ENCODE measurements around the gene PRM3.

The PRM3 gene

GRCh38 chr16:11270602-11271162 lies 2.7 kb downstream of the PRM3 start:
- H2AFZ ChIP-seq (ENCODE audit: low read depth) = no peak overlapping the region
- no peaks in the 10 kb centered on the region for H3K36me3 ChIP-seq (ENCODE audit: insufficient read depth)
- H4K20me1 ChIP-seq (ENCODE audit: insufficient read depth) = no peaks in the 10 kb centered on the region
- no peak overlapping the region for H3K4me2 ChIP-seq
- no peak overlapping the region for H3K9ac ChIP-seq
- no peak overlapping the region for H3K27ac ChIP-seq
- TF ChIP-seq CTCF (conservative IDR thresholded peaks at IDR 0.05; ENCODE audit: low read depth, low read length) = no peak
- no peaks in the 10 kb centered on the region for H3K4me1 ChIP-seq (ENCODE audit: low read depth, poor library complexity, severe bottlenecking)
- peaks cover 7% of the 10 kb centered on the region; the same call in 1 of the 2 replicates for H3K27me3 ChIP-seq (ENCODE audit: insufficient read depth, low read depth)
- no peak overlapping the region for H3K4me3 ChIP-seq (IDR thresholded peaks at IDR 0.05; ENCODE audit: insufficient read depth, low read depth, low read length)
- H3K79me2 ChIP-seq (ENCODE audit: insufficient read depth, low read depth) = no peaks in the 10 kb centered on the region

- Histone ChIP-seq H3K27ac (no peak within 1 kb of the TSS), H3K4me2 (no peak within 1 kb of the TSS), H3K4me3 (IDR thresholded peaks at IDR 0.05; ENCODE audit: insufficient read depth, low read depth, low read length) (no peak within 1 kb of the TSS), H3K4me1 (ENCODE audit: low read depth, poor library complexity, severe bottlenecking) (no peaks in the 10 kb centered on the region), H3K79me2 (ENCODE audit: insufficient read depth, low read depth) (no peaks in the 10 kb centered on the region), H2AFZ (ENCODE audit: low read depth) (no peak within 1 kb of the TSS), H3K9ac (no peak within 1 kb of the TSS), H3K27me3 (ENCODE audit: insufficient read depth, low read depth) (peaks cover 4% of the 10 kb centered on the region; the same call in 1 of the 2 replicates), H4K20me1 (ENCODE audit: insufficient read depth) (no peaks in the 10 kb centered on the region), H3K36me3 (ENCODE audit: insufficient read depth) (no peaks in the 10 kb centered on the region)
- no peak for TF ChIP-seq CTCF (conservative IDR thresholded peaks at IDR 0.05; ENCODE audit: low read depth, low read length)
Observed at GRCh38 chr16:11268921-11269375, 4.5 kb downstream of the PRM3 start, which contains the start of gene TNP2. Gene TNP2 (minus strand): TSS chr16:11269325. CDS start chr16:11269262, 63 bp downstream.

DNA sequence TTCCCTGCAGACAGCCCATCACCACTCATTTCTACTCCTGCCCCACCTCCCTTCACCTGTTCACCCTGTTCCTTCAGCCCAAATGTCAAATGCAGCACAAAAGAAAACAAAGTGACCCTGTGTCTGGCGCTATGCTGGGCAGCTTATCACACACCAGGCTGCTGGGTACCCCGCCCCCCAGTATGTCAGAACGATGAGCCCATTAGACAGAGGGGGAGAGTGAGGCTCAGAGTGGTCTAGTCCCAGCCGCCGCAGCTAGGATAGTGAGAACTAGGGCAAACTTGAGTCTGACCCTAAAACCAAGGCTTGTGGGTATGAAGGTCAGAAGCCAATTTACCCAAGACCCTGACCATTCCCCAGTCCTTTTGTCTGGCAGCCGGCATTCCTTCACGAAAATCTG lies 8.3 kb downstream of the PRM3 start:
- no peaks in the 10 kb centered on the region for H3K79me2 ChIP-seq (ENCODE audit: insufficient read depth, low read depth)
- H2AFZ ChIP-seq (ENCODE audit: low read depth) = no peak overlapping the region
- H3K9ac ChIP-seq = no peak overlapping the region
- no peaks in the 10 kb centered on the region for H3K4me1 ChIP-seq (ENCODE audit: low read depth, poor library complexity, severe bottlenecking)
- no peaks in the 10 kb centered on the region for H3K36me3 ChIP-seq (ENCODE audit: insufficient read depth)
- H3K27me3 ChIP-seq (ENCODE audit: insufficient read depth, low read depth) = peaks cover 2% of the 10 kb centered on the region; the same call in 1 of the 2 replicates
- TF ChIP-seq CTCF (conservative IDR thresholded peaks at IDR 0.05; ENCODE audit: low read depth, low read length) = no peak
- H3K4me2 ChIP-seq = no peak overlapping the region
- no peak overlapping the region for H3K27ac ChIP-seq
- H3K4me3 ChIP-seq (IDR thresholded peaks at IDR 0.05; ENCODE audit: insufficient read depth, low read depth, low read length) = no peak overlapping the region
- H4K20me1 ChIP-seq (ENCODE audit: insufficient read depth) = no peaks in the 10 kb centered on the region

DNA sequence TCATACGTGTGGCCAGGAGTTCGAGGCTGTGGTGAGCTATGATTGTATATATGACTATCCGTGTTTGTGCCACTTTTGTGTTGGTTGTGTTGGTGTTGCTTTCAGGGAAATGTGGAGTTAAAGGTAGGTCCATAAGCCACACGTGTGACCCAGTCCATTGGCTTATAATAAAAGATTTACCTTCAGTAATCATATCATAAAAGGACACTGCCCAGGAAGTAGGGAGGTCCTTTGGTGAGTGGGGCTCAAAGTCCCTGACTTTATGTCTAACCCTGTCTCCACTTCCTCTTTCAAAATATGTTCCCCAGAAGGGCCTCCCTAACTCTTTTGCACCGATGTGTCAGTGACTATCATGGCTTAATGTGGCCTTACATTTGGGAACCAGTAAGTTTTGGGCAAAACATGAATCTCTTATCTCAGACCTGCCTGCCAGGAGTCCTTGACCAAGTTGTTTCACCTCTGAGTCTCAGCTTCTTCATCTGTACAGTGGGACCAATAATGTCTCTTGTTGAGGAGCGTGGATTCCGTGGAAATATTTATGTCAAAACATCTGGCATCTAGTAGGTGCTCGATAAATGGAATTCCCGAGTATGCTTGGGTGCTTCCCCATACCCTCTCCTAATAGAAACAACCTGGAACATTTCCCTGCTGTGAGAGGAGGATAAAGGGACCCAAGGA lies 9.1 kb downstream of the PRM3 start:
- H3K4me1 ChIP-seq (ENCODE audit: low read depth, poor library complexity, severe bottlenecking) = peaks cover 3% of the 10 kb centered on the region
- no peaks in the 10 kb centered on the region for H3K36me3 ChIP-seq (ENCODE audit: insufficient read depth)
- no peak overlapping the region for H3K4me3 ChIP-seq (IDR thresholded peaks at IDR 0.05; ENCODE audit: insufficient read depth, low read depth, low read length)
- H3K27me3 ChIP-seq (ENCODE audit: insufficient read depth, low read depth) = peaks cover 2% of the 10 kb centered on the region; the same call in 1 of the 2 replicates
- H3K79me2 ChIP-seq (ENCODE audit: insufficient read depth, low read depth) = no peaks in the 10 kb centered on the region
- no peak overlapping the region for H3K4me2 ChIP-seq
- no peak overlapping the region for H3K9ac ChIP-seq
- no peaks in the 10 kb centered on the region for H4K20me1 ChIP-seq (ENCODE audit: insufficient read depth)
- no peak for TF ChIP-seq CTCF (conservative IDR thresholded peaks at IDR 0.05; ENCODE audit: low read depth, low read length)
- H3K27ac ChIP-seq = no peak overlapping the region
- H2AFZ ChIP-seq (ENCODE audit: low read depth) = no peak overlapping the region
